GM08714 (cell line): ENCODE data around the gene RCN2.

ENCODE experiments used
- H3K4me3 ChIP-seq: fragments of 200-500 bp; sonication (Bioruptor generic); 2 replicates; pipeline ENCODE4 v1.5.1; 2014; ENCODE audit warnings: mild to moderate bottlenecking, low read length, inconsistent platforms
- ZNF274 ChIP-seq: IDR thresholded peaks from 2 replicates; pipeline ENCODE4 v1.6.1; 2012; ENCODE audit warnings: mild to moderate bottlenecking, low read depth, low read length

The RCN2 gene

GRCh38 chr15:77002954-77003912 is 71.7 kb downstream of the RCN2 start:
- no peak for TF ChIP-seq ZNF274
- peak overlapping the region; percentile 2; the same call in 1 of the 2 replicates for H3K4me3 ChIP-seq
